Gastroesophageal sphincter (tissue), 3 donors: ENCODE results near the gene SLC9A2.

Experiments used
- CTCF ChIP-seq, 4 experiments: fragments of 200-600 bp in 2 of 4; fragments of 450-650 bp in 2 of 4; sonication (generic) in 1 of 4; IDR thresholded peaks; one replicate each; pipeline ENCODE4 v1.5.1; 2017 to 2019; ENCODE audit warnings: antibody characterized with exemption in 4 of 4, mild to moderate bottlenecking in 2 of 4, moderate library complexity in 2 of 4
- POLR2A ChIP-seq, 2 donors: fragments of 450-650 bp; IDR thresholded peaks; one replicate each; pipeline ENCODE4 v1.6.1; 2017; ENCODE audit warnings: antibody characterized with exemption in 2 of 2, mild to moderate bottlenecking in 2 of 2, moderate library complexity in 1 of 2

DNA sequence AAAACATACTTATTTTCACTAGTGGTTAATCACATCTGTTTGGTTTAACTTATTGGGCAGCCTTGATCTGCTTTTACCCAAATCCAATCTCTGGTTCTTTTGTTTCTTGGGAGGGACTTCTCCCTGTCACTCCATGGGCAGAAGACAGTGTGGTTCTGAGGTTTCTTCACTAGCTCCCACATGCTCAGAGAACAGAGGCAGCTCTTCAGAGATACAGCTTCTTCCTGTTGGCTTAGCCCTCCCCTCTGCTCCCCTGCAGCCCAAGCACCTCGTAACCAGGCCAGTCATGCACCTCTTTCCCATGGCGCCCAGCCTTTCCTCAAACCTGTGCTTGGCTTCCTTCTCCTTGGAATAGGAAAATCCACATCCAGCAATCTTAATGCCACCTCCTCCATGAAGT is 32.8 kb downstream of the SLC9A2 start:
- no peak for TF ChIP-seq POLR2A (IDR thresholded peaks at IDR 0.05)
- no peak for TF ChIP-seq CTCF (IDR thresholded peaks at IDR 0.05)
